Activated CD4-positive, alpha-beta T cell treated with anti-CD3 and anti-CD28 coated beads, Interleukin-2, Interleukin-4, amounts not matched to agents 100 ng/mL and 50 ng/mL, durations not matched to agents 16 hours and 8 hours (primary cell): Measurements from ENCODE around the gene EDEM3.

Experiments used
- DNase-seq: peaks from one replicate; pipeline ENCODE4 v3.0.0-alpha.2; 2020; ENCODE audit warnings: low spot score

The EDEM3 gene

GRCh38 chr1:184673305-184673704, 81.4 kb downstream of the EDEM3 start:
- DNase-seq, result no peak

- no peak for DNase-seq
Measured at GRCh38 chr1:184672013-184672726, 82.5 kb downstream of the EDEM3 start.

- no peak for DNase-seq
Measured at GRCh38 chr1:184669391-184669790, 85.3 kb downstream of the EDEM3 start.

GRCh38 chr1:184665360-184665759, 89.3 kb downstream of the EDEM3 start:
- DNase-seq, result no peak

- no peak for DNase-seq
Measured at GRCh38 chr1:184664661-184665060, 90.0 kb downstream of the EDEM3 start.

- peak; percentile 48 for DNase-seq
Measured at GRCh38 chr1:184664042-184664660, 90.5 kb downstream of the EDEM3 start.

GRCh38 chr1:184661801-184662200, 92.9 kb downstream of the EDEM3 start:
- DNase-seq, result no peak

GRCh38 chr1:184660462-184661191, 94.0 kb downstream of the EDEM3 start:
- DNase-seq, result no peak

GRCh38 chr1:184658055-184658454, 96.6 kb downstream of the EDEM3 start:
- DNase-seq, result no peak

- no peak for DNase-seq
Measured at GRCh38 chr1:184656221-184656620, 98.4 kb downstream of the EDEM3 start.

- no peak for DNase-seq
Measured at GRCh38 chr1:184655185-184655584, 99.5 kb downstream of the EDEM3 start.

- DNase-seq, result no peak
Measured at GRCh38 chr1:184650177-184650866, 104.3 kb downstream of the EDEM3 start.

GRCh38 chr1:184649451-184649888, 105.2 kb downstream of the EDEM3 start:
- DNase-seq, result no peak

- no peak for DNase-seq
Measured at GRCh38 chr1:184648856-184649201, 105.8 kb downstream of the EDEM3 start.

GRCh38 chr1:184648160-184648855, 106.3 kb downstream of the EDEM3 start:
- DNase-seq, result no peak

GRCh38 chr1:184647471-184647870, 107.2 kb downstream of the EDEM3 start:
- no peak for DNase-seq

- no peak for DNase-seq
Measured at GRCh38 chr1:184646824-184647223, 107.8 kb downstream of the EDEM3 start.

- DNase-seq, result no peak
Measured at GRCh38 chr1:184646178-184646701, 108.4 kb downstream of the EDEM3 start.

GRCh38 chr1:184644771-184645170, 109.9 kb downstream of the EDEM3 start:
- no peak for DNase-seq

GRCh38 chr1:184643661-184644060, 111.0 kb downstream of the EDEM3 start:
- no peak for DNase-seq

GRCh38 chr1:184641894-184642293, 112.8 kb downstream of the EDEM3 start:
- DNase-seq, result no peak

GRCh38 chr1:184640505-184640904, 114.2 kb downstream of the EDEM3 start:
- DNase-seq, result no peak
